ENCODE results near the gene DENND4B. TPM values are rescaled to one million over a fixed set of nuclear protein-coding genes. Genes with fewer than 3 reads are reported as not detected.
A peak's percentile ranks its signal among the peaks of the same experiment; 100 is the strongest.

The DENND4B gene
- total and polyA plus RNA-seq, 9 of the 15 experiments (the other 6 are each of a cell fraction or from before 2014, with no cell fraction given), result 9.5 to 80.5 (median 23.1) TPM

DNA sequence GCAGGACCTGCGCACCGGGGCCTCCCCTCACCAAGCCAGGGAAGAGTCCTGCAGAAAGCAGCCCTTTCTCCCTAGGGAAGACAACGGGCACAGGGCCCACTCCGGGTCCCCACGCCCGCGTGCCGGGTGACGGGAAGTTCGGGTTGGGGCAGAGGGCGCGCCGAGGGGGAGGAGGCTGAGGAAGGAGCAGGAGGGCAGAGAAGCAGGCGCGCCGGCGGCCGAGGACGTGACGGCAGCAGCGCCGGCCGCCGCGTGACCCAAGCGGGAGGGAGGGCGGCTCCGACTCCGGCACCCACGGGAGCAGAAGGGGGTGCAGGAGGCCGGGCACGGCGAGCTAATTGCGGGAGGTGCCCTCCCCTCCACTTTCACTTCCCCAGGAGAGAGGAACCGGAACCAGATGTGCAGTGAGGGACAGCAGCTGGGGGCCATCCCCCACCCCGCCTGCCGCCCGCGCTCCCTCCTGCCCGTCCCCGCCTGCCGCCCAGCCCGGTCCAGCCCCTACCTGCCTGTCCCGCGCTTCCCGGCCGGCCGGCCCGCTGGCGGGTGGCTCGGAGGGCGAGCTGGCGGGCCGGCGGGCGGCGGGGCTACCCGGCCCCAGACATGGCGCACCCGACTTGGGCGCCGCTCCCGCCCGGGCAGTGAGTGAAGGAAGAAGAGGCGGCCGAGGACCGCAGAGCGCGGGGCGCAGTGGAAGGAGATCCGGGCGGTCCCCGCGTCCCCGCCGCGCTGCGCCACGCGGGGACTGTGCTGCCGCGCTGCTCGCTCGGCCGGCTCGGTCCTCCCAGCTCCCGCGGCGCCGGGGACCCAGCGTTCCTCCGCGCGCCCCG lies 510 bp downstream of the DENND4B start (continued):
- TF ChIP-seq E2F1 (CRISPR knock-in tag; IDR thresholded peaks at IDR 0.05) (no peak), ZBED1 (IDR thresholded peaks at IDR 0.05) (no peak), HMG20B (CRISPR knock-in tag; IDR thresholded peaks at IDR 0.05) (no peak), RBBP5 (IDR thresholded peaks at IDR 0.05; ENCODE audit: borderline replicate concordance, insufficient read depth, low read length, poor library complexity, severe bottlenecking) (peak; percentile 83), CBX3 (IDR thresholded peaks at IDR 0.05; ENCODE audit: borderline replicate concordance in 1 of 2, low read length in 2 of 2) (no peak), CHD4 (IDR thresholded peaks at IDR 0.05; ENCODE audit: insufficient read depth, insufficient replicate concordance, low read depth, low read length, poor library complexity, severe bottlenecking) (no peak), RBM34 (IDR thresholded peaks at IDR 0.05; ENCODE audit: borderline replicate concordance, insufficient read depth, low read length) (no peak), FUS (optimal IDR thresholded peaks at IDR 0.05; ENCODE audit: low read depth, low read length) (no peak), CBX8 (IDR thresholded peaks at IDR 0.05; ENCODE audit: borderline replicate concordance, extremely low read depth, low read depth, low read length, poor library complexity, severe bottlenecking) (no peak), STAT5B (CRISPR knock-in tag; IDR thresholded peaks at IDR 0.05) (no peak), JUND (IDR thresholded peaks at IDR 0.05; ENCODE audit: borderline replicate concordance, low read depth, low read length) (no peak), JUND (tag; IDR thresholded peaks at IDR 0.05; ENCODE audit: borderline replicate concordance, low read depth, low read length) (no peak), TRIM28 (IDR thresholded peaks at IDR 0.05) (no peak), EGR1 (conservative IDR thresholded peaks at IDR 0.05) (peak; percentile 36), NR4A1 (CRISPR knock-in tag; IDR thresholded peaks at IDR 0.05) (peak; percentile 56; the same call in 1 of the 2 replicates), NR4A1 (tag; IDR thresholded peaks at IDR 0.05) (no peak), DDX20 (tag; IDR thresholded peaks at IDR 0.05; ENCODE audit: low read depth) (no peak), DACH1 (IDR thresholded peaks at IDR 0.05; ENCODE audit: partially characterized antibody) (peak; percentile 22), RBM15 (IDR thresholded peaks at IDR 0.05; ENCODE audit: insufficient read depth, low read length) (no peak), CSDE1 (IDR thresholded peaks at IDR 0.05) (no peak), MAFK (IDR thresholded peaks at IDR 0.05; ENCODE audit: low read length) (no peak), ZNF639 (CRISPR knock-in tag; conservative IDR thresholded peaks at IDR 0.05 in 1 of 2, IDR thresholded peaks at IDR 0.05 in 1 of 2) (peak in 1 of 2 experiments; percentile 90; a peak in 2 of 4 replicates), KAT2B (IDR thresholded peaks at IDR 0.05; ENCODE audit: low read depth, low read length) (no peak)
- TF ChIP-seq, protein P1, sequence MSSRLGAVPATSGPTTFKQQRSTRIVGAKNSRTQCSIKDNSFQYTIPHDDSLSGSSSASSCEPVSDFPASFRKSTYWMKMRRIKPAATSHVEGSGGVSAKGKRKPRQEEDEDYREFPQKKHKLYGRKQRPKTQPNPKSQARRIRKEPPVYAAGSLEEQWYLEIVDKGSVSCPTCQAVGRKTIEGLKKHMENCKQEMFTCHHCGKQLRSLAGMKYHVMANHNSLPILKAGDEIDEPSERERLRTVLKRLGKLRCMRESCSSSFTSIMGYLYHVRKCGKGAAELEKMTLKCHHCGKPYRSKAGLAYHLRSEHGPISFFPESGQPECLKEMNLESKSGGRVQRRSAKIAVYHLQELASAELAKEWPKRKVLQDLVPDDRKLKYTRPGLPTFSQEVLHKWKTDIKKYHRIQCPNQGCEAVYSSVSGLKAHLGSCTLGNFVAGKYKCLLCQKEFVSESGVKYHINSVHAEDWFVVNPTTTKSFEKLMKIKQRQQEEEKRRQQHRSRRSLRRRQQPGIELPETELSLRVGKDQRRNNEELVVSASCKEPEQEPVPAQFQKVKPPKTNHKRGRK (tag; IDR thresholded peaks at IDR 0.05), result no peak

Measured in K562 (cell line).